Heart right ventricle (tissue), 16 donors: ENCODE results near the gene AGO1. TPM values are rescaled to one million over a fixed set of nuclear protein-coding genes. Genes with fewer than 3 reads are reported as not detected.

ENCODE experiments used
- ATAC-seq, 8 donors: fragments of 200-7000 bp; cut with Tn5 transposase; one replicate each; pipeline ENCODE4 v1.9.1; 2020; ENCODE audit warnings: mild to moderate bottlenecking in 8 of 8, moderate library complexity in 8 of 8, moderate number of reproducible peaks in 1 of 8
- DNase-seq, 2 donors: peaks; one replicate each; pipeline ENCODE4 v3.0.0-alpha.2; 2020
- H3K27ac ChIP-seq, 10 donors: fragments of 200-600 bp; sonication (generic) in 2 of 10; one replicate each; pipeline versions ENCODE4 v1.5.0 to v1.8.0; 2020 to 2022; ENCODE audit warnings: mild to moderate bottlenecking in 3 of 10
- H3K27me3 ChIP-seq, 7 donors: fragments of 200-600 bp; one replicate each; pipeline ENCODE4 v1.8.0; 2021 to 2022; ENCODE audit warnings: mild to moderate bottlenecking in 2 of 7
- H3K36me3 ChIP-seq, 9 donors: fragments of 200-600 bp; sonication (generic) in 1 of 9; one replicate each; pipeline versions ENCODE4 v1.5.0 to v1.8.0; 2020 to 2022; ENCODE audit warnings: mild to moderate bottlenecking in 2 of 9
- H3K4me1 ChIP-seq, 9 donors: fragments of 200-600 bp; sonication (generic) in 1 of 9; one replicate each; pipeline versions ENCODE4 v1.5.0 to v1.8.0; 2020 to 2022; ENCODE audit warnings: mild to moderate bottlenecking in 4 of 9
- H3K4me3 ChIP-seq, 10 donors: fragments of 200-600 bp; sonication (generic) in 2 of 10; one replicate each; pipeline versions ENCODE4 v1.5.0 to v1.8.0; 2020 to 2022; ENCODE audit warnings: mild to moderate bottlenecking in 7 of 10, moderate library complexity in 2 of 10
- H3K9me3 ChIP-seq, 11 donors: fragments of 200-600 bp in 10 of 11; sonication (generic) in 2 of 11; one replicate each; pipeline versions ENCODE4 v1.5.0 to v1.8.0; 2013 to 2022; ENCODE audit warnings: mild to moderate bottlenecking in 2 of 11, control low read depth in 1 of 11, moderate library complexity in 1 of 11
- CTCF ChIP-seq, 9 donors: fragments of 200-600 bp; sonication (generic) in 2 of 9; IDR thresholded peaks; one replicate each; pipeline versions ENCODE4 v1.5.0 to v1.8.0; 2021 to 2022; ENCODE audit warnings: antibody characterized with exemption in 9 of 9, mild to moderate bottlenecking in 5 of 9, moderate library complexity in 1 of 9
- WGBS, 2 donors: extraction: QIAGEN DNeasy Blood & Tissue Kit; methylation state at CpG; one replicate each; pipeline ENCODE4 v1.1.7; 2013; ENCODE audit warnings: inconsistent platforms in 1 of 2; 5-methylcytosine and 5-hydroxymethylcytosine counted together
- intact Hi-C, 10 donors: fragments of 100-400 bp; cut with DNase I; formaldehyde crosslinking; loops; one replicate each; pipeline versions ENCODE4 v1.11.1 to v1.14.2; 2022
- polyA plus RNA-seq, 2 donors: library from polyadenylated mRNA; stranded (reverse); fragments of 200-250 nt; gene quantifications; one replicate each; pipeline ENCODE4 v1.2.3, GENCODE V29; 2013
- total RNA-seq, 10 donors: library from RNA; stranded (reverse); fragmentation: NEBNext Ultra II Directional in 3 of 10; extraction: Animal tissue kit (Norgen Biotek cat#: 25700) in 3 of 10; gene quantifications; one replicate each; pipeline versions ENCODE4 v1.2.1 to v1.2.4, GENCODE V29; 2021 to 2023
- donor health status: Arrhythmogenic right ventricular cardiomyopathy.
- donor health status: ischemic (EF 13 %, LVEDD 7.1; RV severe dilation, severe dysfunction).
- donor health status: healthy with polysubstance abuse.
- donor health status: DM: no; HTN: yes; CAD: no.
- donor health status: DM: no; HTN: no; CAD: no.
- donor health status: ischemic (EF 25% LVEDD 6.9; RV normal size, moderate dysfunction).
- donor health status: ischemic (EF 25% LVEDD 5.7; RV mildly dilated, moderate dysfunction).
- donor health status: healthy.
- donor health status: DM: yes; HTN: yes; CAD: no.
- donor health status: Ischemic cardiomyopathy.
- donor health status: ischemic (EF 35%, LVEDD 5.7; RV mildly dilated, moderate dysfunction).
- donor health status: nonischemic (EF 11% LVEDD 7.7; RV severe dilation, severe dysfunction).
- donor health status: DM: yes; HTN: yes; CAD: no.
- donor health status: PGD.
- donor health status: ischemic (EF 29% LVEDD 5.4; RV normal size, mild dysfunction).
- donor health status: nonischemic (EF 23%, LVEDD 6.1; RV moderate dilation, normal function).

AGO1 gene
- total and polyA plus RNA-seq, 12 donors, result 1.9 to 26.5 (median 21.9) TPM

GRCh38 chr1:35847935-35848565, 35.0 kb upstream of the AGO1 start:
- no peak for TF ChIP-seq CTCF (IDR thresholded peaks at IDR 0.05)
- peaks cover 0 to 67% (median 20%) of the 10 kb centered on the region in 9 donors for H3K4me1 ChIP-seq
- intact Hi-C loops, result no loop called here
- ATAC-seq (peak in 6 of 8 donors; percentile 44 to 62 (median 52)), DNase-seq (no peak)
- peak overlapping the region; percentile 5 to 84 (median 56) for H3K27ac ChIP-seq
- H3K36me3 ChIP-seq, result peaks cover 0 to 87% (median 11%) of the 10 kb centered on the region in 9 donors
- no peak overlapping the region for H3K4me3 ChIP-seq
- WGBS, 2 donors, result 87 to 90% methylated on average over 1 of the region's 1 CpG
- no peaks in the 10 kb centered on the region for H3K27me3 ChIP-seq
- H3K9me3 ChIP-seq, result no peaks in the 10 kb centered on the region

GRCh38 chr1:35850051-35850450, 33.0 kb upstream of the AGO1 start:
- DNase-seq (no peak), ATAC-seq (no peak)
- Histone ChIP-seq H3K4me1 (peaks cover 0 to 66% (median 20%) of the 10 kb centered on the region in 9 donors), H3K27ac (peak overlapping the region in 4 of 10 donors; percentile 15 to 84 (median 76)), H3K27me3 (no peaks in the 10 kb centered on the region), H3K36me3 (peaks cover 0 to 91% (median 18%) of the 10 kb centered on the region in 9 donors), H3K4me3 (no peak overlapping the region), H3K9me3 (no peaks in the 10 kb centered on the region)
- WGBS, 2 donors, result 87 to 91% methylated on average over 2 of the region's 2 CpGs
- no peak for TF ChIP-seq CTCF (IDR thresholded peaks at IDR 0.05)
- intact Hi-C loops, result no loop called here

GRCh38 chr1:35850716-35851115, 32.3 kb upstream of the AGO1 start:
- Histone ChIP-seq H3K4me3 (no peak overlapping the region), H3K27me3 (no peaks in the 10 kb centered on the region), H3K4me1 (peaks cover 0 to 60% (median 17%) of the 10 kb centered on the region in 9 donors), H3K27ac (peak overlapping the region in 9 of 10 donors; percentile 42 to 84 (median 74)), H3K9me3 (no peaks in the 10 kb centered on the region), H3K36me3 (peaks cover 0 to 92% (median 25%) of the 10 kb centered on the region in 9 donors)
- ATAC-seq (no peak), DNase-seq (no peak)
- no peak for TF ChIP-seq CTCF (IDR thresholded peaks at IDR 0.05)
- 77 to 86% methylated on average over 5 of the region's 5 CpGs for WGBS, 2 donors
- intact Hi-C loops, result no loop called here

GRCh38 chr1:35851132-35851869, 31.7 kb upstream of the AGO1 start:
- DNase-seq (no peak), ATAC-seq (peak; percentile 36 to 86 (median 78))
- Histone ChIP-seq H3K4me1 (peaks cover 0 to 54% (median 15%) of the 10 kb centered on the region in 9 donors), H3K36me3 (peaks cover 0 to 92% (median 28%) of the 10 kb centered on the region in 9 donors), H3K27me3 (no peaks in the 10 kb centered on the region), H3K27ac (peak overlapping the region in 9 of 10 donors; percentile 42 to 84 (median 74)), H3K9me3 (no peaks in the 10 kb centered on the region), H3K4me3 (no peak overlapping the region)
- 26 to 56% methylated on average over 3 of the region's 3 CpGs for WGBS, 2 donors
- intact Hi-C loops, result no loop called here
- no peak for TF ChIP-seq CTCF (IDR thresholded peaks at IDR 0.05)
